Testis (tissue), 3 donors: ENCODE results near the gene SEC31A. TPM values are rescaled to one million over a fixed set of nuclear protein-coding genes. Genes with fewer than 3 reads are reported as not detected.

Experiments
- DNase-seq: peaks from one replicate; pipeline ENCODE4 v3.0.0-alpha.2; 2019
- H3K27ac ChIP-seq, 2 donors: fragments of 200-600 bp; sonication (generic); one replicate each; pipeline ENCODE4 v1.5.1; 2019
- H3K27me3 ChIP-seq: fragments of 200-600 bp; sonication (generic); one replicate; pipeline ENCODE4 v1.5.1; 2019
- H3K36me3 ChIP-seq: fragments of 200-600 bp; sonication (generic); one replicate; pipeline ENCODE4 v1.5.1; 2017; ENCODE audit warnings: low read depth; ENCODE audit errors: missing control alignments
- H3K4me1 ChIP-seq: fragments of 200-600 bp; sonication (generic); one replicate; pipeline ENCODE4 v1.5.1; 2019
- H3K4me3 ChIP-seq, 2 donors: fragments of 200-600 bp; sonication (generic); one replicate each; pipeline ENCODE4 v1.5.1; 2017 to 2019
- H3K9me3 ChIP-seq: fragments of 200-600 bp; sonication (generic); one replicate; pipeline ENCODE4 v1.5.1; 2017
- CTCF ChIP-seq, 3 experiments: fragments of 450-650 bp in 2 of 3; fragments of 200-600 bp in 1 of 3; sonication (generic) in 1 of 3; IDR thresholded peaks; one replicate each; pipeline ENCODE4 v1.5.1; 2016 to 2019; ENCODE audit warnings: antibody characterized with exemption in 3 of 3, mild to moderate bottlenecking in 2 of 3, moderate library complexity in 1 of 3
- POLR2A ChIP-seq: fragments of 450-650 bp; IDR thresholded peaks from one replicate; pipeline ENCODE4 v1.6.1; 2017; ENCODE audit warnings: antibody characterized with exemption, mild to moderate bottlenecking, moderate library complexity
- WGBS, 2 donors: methylation state at CpG; one replicate each; pipeline ENCODE4 v1.1.5; 2018; 5-methylcytosine and 5-hydroxymethylcytosine counted together
- intact Hi-C: fragments of 100-400 bp; cut with DNase I; formaldehyde crosslinking; loops from one replicate; pipeline ENCODE4 v1.15.1; 2023; ENCODE audit warnings: low total_unique reads
- polyA plus RNA-seq: library from polyadenylated mRNA; stranded (reverse); fragments of 350-450 nt; fragmentation: Illumina TruSeq; extraction: RNeasy Lipid Tissue Mini Kit (QIAGEN cat#74804); gene quantifications from one replicate; pipeline ENCODE4 v1.2.3, GENCODE V29; 2014; ENCODE audit warnings: low read depth, low replicate concordance; ENCODE audit not compliant: insufficient read depth
- total RNA-seq, 2 donors: library from RNA; depleted of rRNA; stranded (reverse); fragments of >200 nt; gene quantifications; one replicate each; pipeline ENCODE4 v1.2.3, GENCODE V29; 2016

Gene SEC31A
- total and polyA plus RNA-seq, 3 donors from 2014 or later = 131 to 191 (median 168) TPM

GRCh38 chr4:82787342-82787741 is 103.6 kb downstream of the SEC31A start:
- 61 to 72% methylated on average over 4 of the region's 4 CpGs for WGBS, 2 donors
- Histone ChIP-seq H3K27me3 (no peaks in the 10 kb centered on the region), H3K36me3 (no peaks in the 10 kb centered on the region), H3K4me1 (peaks cover 32% of the 10 kb centered on the region), H3K4me3 (no peak overlapping the region), H3K9me3 (no peaks in the 10 kb centered on the region), H3K27ac (no peak overlapping the region)
- intact Hi-C loops = no loop called here
- no peak for TF ChIP-seq CTCF (IDR thresholded peaks at IDR 0.05)
- TF ChIP-seq POLR2A = no peak
- no peak for DNase-seq

- H3K27ac ChIP-seq = no peak overlapping the region
- 55 to 77% methylated on average over 4 of the region's 4 CpGs for WGBS, 2 donors
- H3K4me3 ChIP-seq = no peak overlapping the region
- H3K27me3 ChIP-seq = no peaks in the 10 kb centered on the region
- H3K4me1 ChIP-seq = peaks cover 27% of the 10 kb centered on the region
- no peaks in the 10 kb centered on the region for H3K9me3 ChIP-seq
- DNase-seq = no peak
- TF ChIP-seq CTCF (IDR thresholded peaks at IDR 0.05) (no peak), POLR2A (no peak)
- H3K36me3 ChIP-seq = no peaks in the 10 kb centered on the region
- intact Hi-C loops = no loop called here
Observed at GRCh38 chr4:82786828-82787227, 104.1 kb downstream of the SEC31A start.

- intact Hi-C loops = no loop called here
- Histone ChIP-seq H3K9me3 (no peaks in the 10 kb centered on the region), H3K4me3 (no peak overlapping the region), H3K27me3 (no peaks in the 10 kb centered on the region), H3K27ac (peak overlapping the region in 1 of 2 donors; percentile 9), H3K4me1 (peaks cover 36% of the 10 kb centered on the region), H3K36me3 (no peaks in the 10 kb centered on the region)
- 42 to 52% methylated on average over 5 of the region's 5 CpGs for WGBS, 2 donors
- TF ChIP-seq POLR2A = no peak
- no peak for TF ChIP-seq CTCF (IDR thresholded peaks at IDR 0.05)
- DNase-seq = no peak
Observed at GRCh38 chr4:82785611-82786400, 105.1 kb downstream of the SEC31A start.

GRCh38 chr4:82784681-82785610 is 106.0 kb downstream of the SEC31A start:
- TF ChIP-seq POLR2A (no peak), CTCF (IDR thresholded peaks at IDR 0.05) (no peak)
- no peaks in the 10 kb centered on the region for H3K9me3 ChIP-seq
- H3K36me3 ChIP-seq = no peaks in the 10 kb centered on the region
- no peak overlapping the region for H3K4me3 ChIP-seq
- H3K4me1 ChIP-seq = peaks cover 40% of the 10 kb centered on the region
- no peaks in the 10 kb centered on the region for H3K27me3 ChIP-seq
- intact Hi-C loops = no loop called here
- peak overlapping the region in 1 of 2 donors; percentile 9 for H3K27ac ChIP-seq
- 56 to 57% methylated on average over 9 of the region's 9 CpGs for WGBS, 2 donors
- no peak for DNase-seq
